ENCODE results near the gene CAMK2B. TPM values are rescaled to one million over a fixed set of nuclear protein-coding genes. Genes with fewer than 3 reads are reported as not detected.
"Not testable (repeated sequence)": the region's sequence is repeated elsewhere in the genome, so short reads cannot be mapped to it uniquely, and the experiment has no call there.

CAMK2B gene
- total RNA-seq, 1 donor from 2014 or later: 31.8 TPM

- DNase-seq (ENCODE audit: low read depth): no peak
Observed at GRCh38 chr7:44176486-44176885, 148.9 kb downstream of the CAMK2B start.

GRCh38 chr7:44175730-44176129 is 149.7 kb downstream of the CAMK2B start:
- no peak for DNase-seq (ENCODE audit: low read depth)

- not testable (repeated sequence) for DNase-seq (ENCODE audit: low read depth)
Observed at GRCh38 chr7:44174694-44174948, 150.8 kb downstream of the CAMK2B start.

DNA sequence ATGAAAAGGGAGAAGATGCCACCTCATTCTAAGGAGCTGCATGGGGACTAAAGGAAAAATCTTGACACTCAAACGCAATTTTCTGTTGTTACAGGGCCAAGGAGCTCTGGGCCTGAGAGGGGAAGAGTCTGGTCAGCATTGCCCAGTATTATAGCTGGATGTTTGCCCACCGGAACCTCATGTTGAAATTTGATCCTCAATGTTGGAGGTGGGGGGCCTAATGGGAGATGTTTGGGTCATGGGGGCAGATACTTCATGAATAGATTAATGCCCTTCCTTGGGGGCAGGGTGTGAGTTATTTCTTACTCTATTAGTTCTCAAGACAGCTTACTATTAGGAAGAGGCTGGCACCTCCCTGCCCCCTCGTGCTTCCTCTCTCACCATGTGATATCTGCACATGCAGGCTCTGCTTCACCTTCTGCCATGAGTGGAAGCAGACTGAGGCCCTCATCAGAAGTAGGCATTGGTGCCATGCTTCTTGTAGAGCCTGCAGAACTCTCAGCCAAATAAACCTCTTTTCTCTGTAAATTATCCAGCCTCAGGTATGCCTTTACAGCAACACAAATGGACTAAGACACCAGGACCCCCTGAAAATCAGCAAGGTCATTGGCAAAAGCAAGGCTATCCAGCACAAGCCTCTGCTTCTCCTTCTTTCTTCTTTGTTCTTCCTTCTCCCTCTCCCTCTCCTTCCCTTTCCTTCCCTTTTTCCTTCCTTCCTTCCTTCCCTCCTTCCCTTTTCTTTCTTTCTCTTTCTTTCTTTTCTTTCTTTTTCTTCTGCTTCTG is 151.3 kb downstream of the CAMK2B start:
- DNase-seq (ENCODE audit: low read depth): no peak

- no peak for DNase-seq (ENCODE audit: low read depth)
Observed at GRCh38 chr7:44172803-44173424, 152.5 kb downstream of the CAMK2B start.

DNA sequence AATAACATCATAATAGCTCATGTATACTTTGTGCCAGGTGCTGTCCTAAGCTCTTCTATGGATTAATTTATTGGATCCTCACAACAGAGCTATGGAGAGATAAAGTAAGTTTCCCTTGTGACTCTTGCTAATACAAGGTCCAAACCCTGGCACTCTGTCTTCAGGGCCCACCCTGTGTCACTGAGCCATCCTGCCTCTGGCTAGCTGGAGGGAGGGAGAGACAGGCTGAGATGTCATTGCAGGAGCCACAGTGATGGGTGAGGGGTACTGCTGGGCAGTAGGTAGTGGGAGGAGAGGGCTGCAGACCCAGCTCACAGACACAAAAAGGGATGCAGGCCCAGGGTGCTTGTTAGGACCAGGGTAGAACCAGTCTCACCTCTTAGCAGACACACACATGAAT is 153.0 kb downstream of the CAMK2B start:
- DNase-seq (ENCODE audit: low read depth): no peak

- not testable (repeated sequence) for DNase-seq (ENCODE audit: low read depth)
Observed at GRCh38 chr7:44171901-44172300, 153.5 kb downstream of the CAMK2B start.

- DNase-seq (ENCODE audit: low read depth): no peak
Observed at GRCh38 chr7:44167920-44168319, 157.5 kb downstream of the CAMK2B start.

Other genes with a start within 250 kb of the CAMK2B start
- gene POLM, start 243.1 kb downstream of the CAMK2B start, total RNA-seq: 39.4 and 40.3 TPM in 2 replicates
- gene AEBP1, start 221.2 kb downstream of the CAMK2B start, total RNA-seq: 0.75 and 1.2 TPM in 2 replicates
- 199 and 211 TPM in 2 replicates for gene POLD2, start 202.0 kb downstream of the CAMK2B start, total RNA-seq
- not detected in 2 replicates for gene MYL7, start 184.3 kb downstream of the CAMK2B start, total RNA-seq
- gene GCK, start 136.2 kb downstream of the CAMK2B start, total RNA-seq: 0.13 TPM in 1 of 2 replicates, not detected in the other
- gene YKT6, start 124.6 kb downstream of the CAMK2B start, total RNA-seq: 153 and 155 TPM in 2 replicates
- 84.3 and 101 TPM in 2 replicates for gene NUDCD3, start 165.1 kb upstream of the CAMK2B start, total RNA-seq
- not detected in 2 replicates for gene NPC1L1, start 215.7 kb upstream of the CAMK2B start, total RNA-seq
- gene DDX56, start 248.3 kb upstream of the CAMK2B start, total RNA-seq: 118 and 123 TPM in 2 replicates